Spinal cord (tissue), 10 donors: ENCODE measurements around the gene PTP4A2. TPM values are rescaled to one million over a fixed set of nuclear protein-coding genes. Genes with fewer than 3 reads are reported as not detected.

Source experiments
- DNase-seq, 6 donors: peaks; one replicate each; pipeline versions ENCODE4 v3.0.0 to v3.0.0-alpha.2; 2013 to 2015; ENCODE audit warnings: low spot score in 6 of 6, low read depth in 4 of 6
- H3K27ac ChIP-seq: one replicate; pipeline ENCODE4 v1.5.1; 2013; ENCODE audit warnings: low read depth, low read length, control low read depth
- H3K27me3 ChIP-seq: one replicate; pipeline ENCODE4 v1.6.1; 2013; ENCODE audit warnings: low read length; ENCODE audit not compliant: control insufficient read depth, insufficient read depth
- H3K36me3 ChIP-seq: one replicate; pipeline ENCODE4 v1.6.1; 2013; ENCODE audit warnings: low read length; ENCODE audit not compliant: control insufficient read depth, insufficient read depth
- H3K4me1 ChIP-seq: one replicate; pipeline ENCODE4 v1.6.1; 2013; ENCODE audit warnings: low read length; ENCODE audit not compliant: control insufficient read depth, insufficient read depth
- H3K4me3 ChIP-seq: one replicate; pipeline ENCODE4 v1.5.1; 2013; ENCODE audit warnings: low read depth, low read length, control low read depth
- H3K9me3 ChIP-seq: one replicate; pipeline ENCODE4 v1.6.1; 2013; ENCODE audit warnings: low read length; ENCODE audit not compliant: control insufficient read depth, insufficient read depth
- WGBS: methylation state at CpG from one replicate; pipeline ENCODE4 v1.1.5; 2013; ENCODE audit warnings: missing lambda C conversion rate; ENCODE audit not compliant: insufficient coverage; 5-methylcytosine and 5-hydroxymethylcytosine counted together
- polyA plus RNA-seq, 2 donors: library from polyadenylated mRNA; unstranded; fragments of 120-200 nt; gene quantifications; one replicate each; pipeline ENCODE4 v1.2.1, GENCODE V29; 2013; ENCODE audit not compliant: insufficient read length in 2 of 2
- total RNA-seq, 2 donors: library from RNA; depleted of rRNA in 1 of 2; stranded (reverse); fragments of 120-200 nt in 1 of 2; fragments of >200 nt in 1 of 2; gene quantifications; one replicate each; pipeline versions ENCODE4 v1.2.3 to v1.2.4, GENCODE V29; 2013 to 2014
- donor health status: healthy.

The PTP4A2 gene
- total and polyA plus RNA-seq, 4 donors: 149 to 326 (median 216) TPM

DNA sequence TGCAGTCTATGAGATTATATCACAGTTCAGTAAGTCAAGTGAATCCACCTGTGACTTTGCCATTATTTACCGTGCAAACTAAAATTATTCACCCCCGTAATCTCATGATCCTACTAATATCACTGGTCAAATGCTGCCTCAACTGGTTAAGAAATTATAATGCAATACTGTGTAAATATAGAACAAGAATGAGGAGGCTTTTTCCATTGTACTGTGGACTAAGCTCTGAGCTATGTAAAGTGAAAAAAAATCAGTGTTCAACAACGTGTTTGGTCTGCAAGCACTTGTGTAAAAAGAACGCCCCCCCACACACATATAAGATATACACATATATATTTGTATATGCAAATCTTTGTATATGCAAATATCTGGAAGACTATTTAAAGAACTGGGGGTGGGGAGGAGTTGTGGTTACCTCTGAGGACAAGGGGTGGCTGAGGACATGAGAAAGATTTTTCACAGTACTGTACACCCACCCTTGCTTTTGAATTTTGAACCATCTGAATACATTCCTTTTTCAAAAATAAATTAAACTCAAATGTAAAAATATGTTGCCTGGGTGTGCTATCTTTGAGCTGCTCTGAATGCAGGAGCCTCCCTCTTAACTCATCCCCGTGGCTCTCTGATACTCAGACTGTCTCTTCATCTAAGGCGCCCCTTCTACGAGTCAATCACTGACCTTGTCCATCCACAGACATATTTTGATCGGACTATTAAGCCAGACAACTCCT, 57.0 kb downstream of the PTP4A2 start:
- 63% methylated on average over 1 of the region's 8 CpGs for WGBS
- DNase-seq: peak in 1 of 6 donors; percentile 22
- H3K27ac ChIP-seq: no peak overlapping the region
- H3K4me3 ChIP-seq: no peak overlapping the region
- H3K27me3 ChIP-seq: no peaks in the 10 kb centered on the region
- H3K36me3 ChIP-seq: no peaks in the 10 kb centered on the region
- H3K9me3 ChIP-seq: no peaks in the 10 kb centered on the region
- H3K4me1 ChIP-seq: no peaks in the 10 kb centered on the region

DNA sequence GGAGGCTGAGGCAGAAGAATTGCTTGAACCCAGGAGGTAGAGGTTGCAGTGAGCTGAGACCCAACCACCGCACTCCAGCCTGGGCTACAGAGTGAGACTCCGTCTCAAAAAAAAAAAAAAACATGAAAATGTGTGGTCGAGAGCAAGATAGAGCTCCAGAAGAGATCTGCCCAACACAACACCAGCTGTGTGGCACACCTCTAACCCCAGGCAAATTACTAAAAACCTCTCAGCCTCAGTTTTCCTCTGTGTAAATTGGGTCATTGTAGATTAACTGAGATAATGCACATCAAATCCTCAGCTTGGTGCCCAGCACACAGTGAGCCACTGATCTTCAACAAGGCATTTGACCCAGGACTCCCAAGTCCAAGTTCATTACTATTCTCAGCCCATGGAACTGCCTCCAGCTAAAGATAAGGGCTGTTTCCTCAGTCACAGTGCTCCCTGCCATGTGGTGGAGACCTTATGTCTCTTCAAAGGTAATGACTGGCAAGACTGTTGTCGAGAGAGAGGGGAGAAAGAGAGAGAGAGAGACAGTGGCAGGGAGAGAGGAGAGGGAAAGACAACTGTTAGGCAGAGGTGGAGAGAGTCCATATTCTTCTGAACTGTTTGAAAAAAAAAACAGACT, 58.1 kb downstream of the PTP4A2 start:
- no peaks in the 10 kb centered on the region for H3K36me3 ChIP-seq
- H3K27ac ChIP-seq: no peak overlapping the region
- H3K9me3 ChIP-seq: no peaks in the 10 kb centered on the region
- no peak overlapping the region for H3K4me3 ChIP-seq
- H3K4me1 ChIP-seq: no peaks in the 10 kb centered on the region
- WGBS: 58% methylated on average over 1 of the region's 4 CpGs
- H3K27me3 ChIP-seq: no peaks in the 10 kb centered on the region
- DNase-seq: no peak

DNA sequence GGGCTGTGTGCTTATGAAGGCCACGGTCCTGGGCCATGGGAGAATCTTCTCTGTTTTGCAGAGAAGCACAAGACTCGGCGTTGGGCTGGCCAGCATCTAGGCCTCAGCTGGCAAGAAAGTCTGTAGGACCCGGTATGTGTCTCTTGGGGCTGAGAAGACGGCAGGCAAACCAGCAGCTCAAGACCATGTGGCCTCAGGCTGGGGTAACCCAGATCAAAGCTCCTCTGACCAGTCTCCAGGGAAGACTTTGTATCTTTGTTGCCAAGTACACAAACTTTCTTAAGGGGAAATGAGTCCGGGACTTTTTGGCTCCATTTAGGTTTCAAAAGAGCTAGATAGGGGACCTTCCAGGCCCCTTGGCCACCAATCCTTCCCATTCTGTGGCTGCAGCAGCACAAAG, 60.1 kb downstream of the PTP4A2 start:
- Histone ChIP-seq H3K9me3 (no peaks in the 10 kb centered on the region), H3K27ac (no peak overlapping the region), H3K4me1 (no peaks in the 10 kb centered on the region), H3K36me3 (no peaks in the 10 kb centered on the region), H3K4me3 (no peak overlapping the region), H3K27me3 (no peaks in the 10 kb centered on the region)
- WGBS: 90% methylated on average over 6 of the region's 6 CpGs
- no peak for DNase-seq

DNA sequence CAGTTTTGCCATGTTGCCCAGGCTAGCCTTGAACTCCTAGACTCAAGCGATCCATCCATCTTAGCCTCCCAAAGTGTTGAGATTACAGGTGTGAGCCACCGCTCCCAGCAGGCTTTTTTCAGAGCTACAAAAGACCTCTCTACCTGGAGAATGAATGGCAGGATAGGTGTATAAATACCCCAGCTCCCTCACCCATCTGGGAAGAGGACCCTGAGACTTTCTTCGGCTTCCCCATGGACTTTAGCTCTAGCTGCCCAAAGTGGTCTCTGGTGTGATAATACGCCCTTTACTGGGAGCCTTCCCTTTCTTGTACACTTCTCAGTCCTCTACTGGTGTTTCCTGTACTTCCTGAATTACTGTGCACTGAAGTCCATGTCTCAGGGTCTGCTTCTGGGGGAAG, 60.6 kb downstream of the PTP4A2 start:
- no peak for DNase-seq

DNA sequence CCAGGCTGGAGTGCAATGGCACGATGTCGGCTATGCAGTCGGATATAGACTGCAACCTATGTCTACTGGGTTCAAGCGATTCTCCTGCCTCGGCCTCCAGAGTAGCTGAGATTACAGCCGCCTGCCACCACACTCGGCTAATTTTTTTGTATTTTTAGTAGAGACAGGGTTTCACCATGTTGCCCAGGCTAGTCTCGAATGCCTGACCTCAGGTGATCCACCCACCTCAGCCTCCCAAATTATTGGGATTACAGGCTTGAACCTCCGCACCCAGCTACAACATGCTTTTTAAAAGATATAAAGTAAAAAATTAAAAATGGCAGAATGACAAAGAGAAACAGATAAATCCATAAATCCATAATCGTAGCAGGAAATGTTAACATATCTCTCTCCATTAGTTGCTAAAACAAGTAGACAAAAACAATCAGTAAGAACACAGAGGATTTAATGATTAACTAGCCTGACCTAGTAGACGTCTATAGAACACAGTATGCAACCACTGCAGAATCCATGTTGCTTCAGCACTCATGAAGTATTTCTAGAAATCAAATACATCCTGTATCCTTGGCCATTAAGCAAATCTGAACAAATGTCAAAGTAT, 62.4 kb downstream of the PTP4A2 start:
- H3K27ac ChIP-seq: no peak overlapping the region
- H3K4me1 ChIP-seq: no peaks in the 10 kb centered on the region
- H3K9me3 ChIP-seq: no peaks in the 10 kb centered on the region
- no peaks in the 10 kb centered on the region for H3K36me3 ChIP-seq
- H3K4me3 ChIP-seq: no peak overlapping the region
- H3K27me3 ChIP-seq: no peaks in the 10 kb centered on the region
- 98% methylated on average over 7 of the region's 11 CpGs for WGBS
- no peak for DNase-seq

More for the DNA sequence above, 60.6 kb downstream of the PTP4A2 start:
- Histone ChIP-seq H3K36me3 (no peaks in the 10 kb centered on the region), H3K4me3 (no peak overlapping the region), H3K4me1 (no peaks in the 10 kb centered on the region), H3K27me3 (no peaks in the 10 kb centered on the region), H3K27ac (no peak overlapping the region), H3K9me3 (no peaks in the 10 kb centered on the region)
- 92% methylated on average over 2 of the region's 4 CpGs for WGBS

DNA sequence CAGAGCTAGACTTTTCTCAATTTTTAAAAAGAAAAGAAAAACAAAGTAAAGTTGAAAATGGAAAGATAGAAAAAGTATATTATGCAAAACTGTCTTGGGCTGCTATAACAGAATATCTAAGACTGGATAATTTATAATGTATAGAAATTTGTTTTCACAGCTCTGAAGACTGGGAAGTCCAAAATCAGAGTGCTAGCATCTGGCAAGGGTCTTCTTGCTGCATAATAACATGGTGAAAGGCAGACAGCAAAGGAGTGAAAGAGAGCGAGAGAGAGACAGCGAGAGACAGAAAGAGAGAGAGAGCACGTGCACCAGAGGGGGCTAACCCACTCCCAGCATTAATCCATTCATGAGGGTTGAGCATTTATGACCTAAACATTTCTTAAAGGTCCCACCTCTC, 63.2 kb downstream of the PTP4A2 start:
- Histone ChIP-seq H3K4me3 (no peak overlapping the region), H3K36me3 (no peaks in the 10 kb centered on the region), H3K27ac (no peak overlapping the region), H3K4me1 (no peaks in the 10 kb centered on the region), H3K9me3 (no peaks in the 10 kb centered on the region), H3K27me3 (no peaks in the 10 kb centered on the region)
- WGBS: no CpG with 5 or more reads among the region's 3 CpGs
- no peak for DNase-seq

DNA sequence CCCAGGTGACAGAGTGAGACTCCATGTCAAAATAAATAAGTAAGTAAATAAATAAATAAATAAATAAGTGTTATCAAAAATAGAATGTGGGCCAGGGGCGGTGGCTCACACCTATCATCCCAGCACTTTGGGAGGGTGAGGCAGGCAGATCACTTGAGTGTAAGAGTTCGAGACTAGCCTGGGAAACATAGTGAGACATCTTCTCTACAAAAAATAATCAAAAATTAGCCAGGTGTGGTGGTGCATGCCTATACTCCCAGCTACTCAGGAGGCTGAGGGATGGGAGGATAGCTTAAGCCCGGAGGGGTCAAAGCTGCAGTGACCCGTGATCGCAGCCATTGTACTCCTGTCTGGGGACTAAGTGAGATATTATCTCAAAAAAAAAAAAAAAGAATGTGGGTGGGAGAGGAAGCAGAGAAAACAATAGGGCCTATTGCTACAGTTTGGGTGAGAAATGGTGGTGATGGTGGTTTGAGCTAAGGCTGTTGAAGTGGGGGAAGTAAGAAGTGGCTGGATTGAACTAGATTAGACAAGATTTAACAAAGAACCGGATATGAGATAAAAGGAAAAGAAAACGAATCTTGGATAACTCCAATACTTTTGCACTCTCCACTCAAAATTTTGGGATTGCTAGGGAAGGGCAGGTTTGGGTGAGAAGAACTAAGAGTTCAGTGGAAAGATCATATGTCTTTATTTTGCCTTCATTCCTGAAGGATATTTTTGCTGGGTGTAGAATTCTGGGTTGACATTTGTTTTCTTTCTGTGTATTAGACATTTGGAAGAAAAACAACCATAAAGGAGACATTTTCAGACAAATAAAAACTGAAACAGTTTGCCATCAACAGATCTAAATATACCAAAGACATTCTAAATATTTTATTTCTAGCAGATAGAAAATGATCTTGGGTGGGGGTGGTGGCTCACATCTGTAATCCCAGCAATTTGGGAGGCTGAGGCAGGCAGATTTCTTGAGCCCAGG, 65.2 kb downstream of the PTP4A2 start:
- H3K27ac ChIP-seq: no peak overlapping the region
- no peak for DNase-seq
- no peaks in the 10 kb centered on the region for H3K27me3 ChIP-seq
- H3K4me3 ChIP-seq: no peak overlapping the region
- 86% methylated on average over 2 of the region's 7 CpGs for WGBS
- H3K36me3 ChIP-seq: no peaks in the 10 kb centered on the region
- no peaks in the 10 kb centered on the region for H3K4me1 ChIP-seq
- H3K9me3 ChIP-seq: no peaks in the 10 kb centered on the region

DNA sequence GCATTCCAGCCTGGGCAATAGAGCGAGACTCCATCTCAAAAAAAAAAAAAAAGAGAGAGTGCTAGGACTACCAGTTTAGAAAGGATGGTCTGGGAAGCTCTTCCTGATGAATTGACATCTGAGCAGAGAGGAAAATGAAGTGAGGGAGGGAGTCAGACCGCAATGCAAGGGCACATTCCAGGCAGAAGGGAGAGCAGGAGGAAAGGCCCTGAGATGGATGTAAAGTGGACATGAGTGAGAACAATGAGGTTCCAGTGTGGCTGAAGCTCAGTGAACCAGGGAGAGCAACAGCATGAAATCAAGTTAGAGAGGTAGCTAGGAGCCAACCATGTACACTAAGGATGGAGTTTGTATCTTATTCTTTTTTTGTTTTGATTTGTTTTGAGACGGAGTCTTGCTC, 66.5 kb downstream of the PTP4A2 start:
- H3K27me3 ChIP-seq: no peaks in the 10 kb centered on the region
- WGBS: 78% methylated on average over 3 of the region's 3 CpGs
- H3K27ac ChIP-seq: no peak overlapping the region
- H3K36me3 ChIP-seq: no peaks in the 10 kb centered on the region
- no peaks in the 10 kb centered on the region for H3K4me1 ChIP-seq
- H3K9me3 ChIP-seq: no peaks in the 10 kb centered on the region
- H3K4me3 ChIP-seq: no peak overlapping the region
- no peak for DNase-seq

DNA sequence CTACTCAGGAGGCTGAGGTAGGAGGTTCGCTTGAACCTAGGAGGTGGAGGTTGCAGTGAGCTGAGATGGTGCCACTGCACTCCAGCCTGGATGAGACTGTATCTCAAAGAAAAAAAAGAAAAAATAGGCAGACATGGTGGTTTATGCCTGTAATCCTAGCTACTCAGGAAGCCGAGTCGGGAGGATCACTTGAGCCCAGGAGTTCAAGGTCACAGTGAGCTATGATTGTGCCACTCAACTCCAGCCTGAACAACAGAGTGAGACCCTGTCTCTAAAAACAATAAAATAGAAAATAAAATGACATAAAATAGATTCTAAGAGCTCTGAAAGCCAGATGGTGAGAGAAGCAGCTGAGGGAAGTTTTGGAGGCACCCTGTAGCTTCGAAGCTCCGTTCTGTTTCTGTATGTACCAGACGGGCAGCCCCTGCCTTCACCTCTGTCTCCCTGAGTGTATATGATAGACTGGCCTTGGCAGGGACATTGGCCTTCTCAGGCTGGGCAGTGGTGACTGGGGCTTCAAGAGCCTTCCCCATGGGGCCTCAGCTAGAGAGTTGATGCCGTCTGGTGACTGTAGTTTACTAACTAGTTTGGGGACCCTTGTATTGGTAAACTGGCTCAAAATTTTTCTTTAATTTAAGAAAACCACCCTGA, 68.0 kb downstream of the PTP4A2 start:
- Histone ChIP-seq H3K9me3 (no peaks in the 10 kb centered on the region), H3K27ac (no peak overlapping the region), H3K36me3 (no peaks in the 10 kb centered on the region), H3K4me1 (no peaks in the 10 kb centered on the region), H3K27me3 (no peaks in the 10 kb centered on the region), H3K4me3 (no peak overlapping the region)
- DNase-seq: no peak
- WGBS: 70% methylated on average over 3 of the region's 7 CpGs
